GM21619 (cell line): ENCODE data around the gene FEZF2.

Experiments used
- ATAC-seq: cut with Tn5 transposase; IDR thresholded peaks from one replicate; pipeline ENCODE4 v1.9.1; 2021; ENCODE audit not compliant: unreplicated experiment

The FEZF2 gene

GRCh38 chr3:62373215-62373614, at the start of gene FEZF2:
FEZF2 (minus strand) TSS chr3:62373550; CDS start chr3:62372868, 682 bp downstream.
- ATAC-seq, result no peak

DNA sequence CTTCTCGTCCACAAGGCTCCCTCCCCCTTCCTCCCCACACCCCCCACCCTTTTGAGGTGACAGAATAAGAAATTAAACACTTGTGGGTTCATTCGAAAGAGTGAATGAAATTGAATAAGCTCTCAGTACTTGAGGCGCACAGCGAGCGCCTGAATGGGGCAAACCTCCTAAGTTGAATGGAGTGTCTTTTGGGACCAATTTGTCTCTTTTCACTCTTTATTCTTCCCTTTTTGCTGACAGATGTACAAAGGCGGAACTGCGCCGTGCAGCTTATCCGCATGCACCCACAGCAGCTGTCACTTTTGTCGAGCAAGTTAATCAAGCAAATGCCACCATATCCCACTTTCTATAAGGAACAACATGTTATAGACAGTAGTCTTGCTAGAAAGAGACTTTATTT, 47.9 kb upstream of the FEZF2 start:
- no peak for ATAC-seq

GRCh38 chr3:62416144-62416543, 42.8 kb upstream of the FEZF2 start:
- no peak for ATAC-seq

GRCh38 chr3:62415312-62415801, 42.0 kb upstream of the FEZF2 start:
- ATAC-seq, result no peak

DNA sequence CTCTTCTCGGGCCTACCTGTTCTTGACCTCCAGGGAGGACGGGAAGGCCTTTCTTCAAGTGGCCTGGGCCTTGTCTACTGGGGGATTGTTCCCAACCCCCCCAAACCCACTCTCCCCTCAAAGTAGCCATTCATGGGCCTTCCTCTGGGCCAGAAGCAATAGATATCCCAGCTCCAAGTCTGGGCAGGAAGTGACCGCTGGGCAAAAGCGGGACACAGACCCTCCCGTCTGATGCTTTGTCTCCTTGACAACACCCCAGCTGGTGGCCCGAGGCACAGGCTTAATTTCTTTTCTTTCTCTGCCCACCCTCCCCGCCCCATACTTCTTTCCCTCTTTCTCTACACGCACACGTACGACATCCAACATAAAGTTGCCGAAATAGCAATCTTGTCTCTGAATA, 41.4 kb upstream of the FEZF2 start:
- no peak for ATAC-seq

DNA sequence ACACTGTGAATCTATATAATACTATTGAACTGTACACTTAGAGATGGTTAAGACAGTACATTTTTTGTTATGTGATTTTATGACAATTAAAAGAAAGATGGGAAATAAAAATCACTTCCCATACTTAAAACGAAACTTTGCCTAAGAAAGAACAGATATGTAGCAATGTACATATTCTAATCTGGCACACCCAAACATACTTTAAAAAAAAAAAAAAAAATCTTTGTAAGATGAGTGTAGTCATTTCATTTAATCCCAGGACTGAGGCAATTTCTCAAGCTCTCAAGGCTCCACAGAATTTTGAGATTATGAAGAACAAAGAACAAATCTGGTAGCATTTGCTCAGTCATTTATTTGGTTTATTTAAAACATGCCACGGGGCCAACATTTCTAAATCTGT, 40.3 kb upstream of the FEZF2 start:
- no peak for ATAC-seq

- ATAC-seq, result no peak
Observed at GRCh38 chr3:62406945-62407344, 33.6 kb upstream of the FEZF2 start.

DNA sequence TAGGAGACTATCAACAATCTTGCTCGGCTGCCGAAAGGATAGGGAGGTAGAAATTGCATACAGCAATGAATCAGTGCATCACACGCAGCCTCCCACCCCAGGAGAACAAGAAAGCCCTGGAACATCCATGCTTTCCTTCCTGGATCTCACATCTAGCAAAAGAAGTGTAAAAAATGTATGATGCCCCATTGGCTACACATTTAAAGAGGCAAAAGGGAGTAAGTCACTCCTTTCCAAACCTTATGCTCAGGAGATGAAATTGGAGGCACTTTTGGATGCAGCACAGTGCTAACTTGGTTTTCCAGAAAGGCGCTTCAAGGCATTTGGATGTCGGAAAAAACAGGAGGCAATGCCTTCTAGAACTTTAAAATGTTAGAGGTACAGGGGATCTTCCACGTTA, 32.2 kb upstream of the FEZF2 start:
- ATAC-seq, result no peak

DNA sequence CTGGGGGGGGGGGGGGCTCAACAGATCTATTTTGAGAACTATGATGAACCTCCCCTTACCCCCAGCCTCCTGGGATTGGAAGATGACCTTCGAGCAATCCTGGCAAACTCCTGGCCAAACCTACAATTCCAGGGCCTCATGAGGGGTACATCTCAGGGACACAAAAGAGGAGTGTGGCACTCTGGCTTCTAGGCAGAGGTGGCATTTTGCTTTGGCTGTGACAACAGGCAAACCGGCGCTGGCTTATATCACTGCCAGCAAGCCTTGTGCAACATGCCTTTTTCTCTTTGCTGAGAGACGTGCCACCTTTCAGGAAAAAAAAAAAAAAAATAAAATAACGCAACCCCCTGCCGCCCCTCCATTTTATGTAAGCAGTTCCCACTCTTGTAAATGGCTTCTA, 31.8 kb upstream of the FEZF2 start:
- no peak for ATAC-seq

DNA sequence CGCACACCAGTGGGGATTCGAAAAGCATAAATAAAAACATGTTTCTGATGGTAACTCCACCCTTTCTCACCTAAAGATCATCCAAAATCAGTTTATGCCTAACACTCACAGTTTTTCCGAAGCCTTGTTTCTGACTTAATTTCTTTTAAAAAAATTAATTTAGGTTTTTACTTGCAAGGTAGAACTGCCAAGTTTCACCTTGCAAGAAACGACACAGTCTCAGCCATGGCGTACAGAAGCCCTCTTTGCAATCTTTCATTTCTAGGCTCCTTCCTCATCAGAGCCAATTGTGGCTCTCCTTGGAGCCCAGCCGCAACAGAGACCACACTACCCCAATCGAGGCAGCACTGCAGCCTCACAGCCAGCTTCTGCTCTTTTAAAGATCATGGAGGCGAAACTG, 31.0 kb upstream of the FEZF2 start:
- ATAC-seq, result no peak

GRCh38 chr3:62403765-62404164, 30.4 kb upstream of the FEZF2 start:
- ATAC-seq, result no peak

DNA sequence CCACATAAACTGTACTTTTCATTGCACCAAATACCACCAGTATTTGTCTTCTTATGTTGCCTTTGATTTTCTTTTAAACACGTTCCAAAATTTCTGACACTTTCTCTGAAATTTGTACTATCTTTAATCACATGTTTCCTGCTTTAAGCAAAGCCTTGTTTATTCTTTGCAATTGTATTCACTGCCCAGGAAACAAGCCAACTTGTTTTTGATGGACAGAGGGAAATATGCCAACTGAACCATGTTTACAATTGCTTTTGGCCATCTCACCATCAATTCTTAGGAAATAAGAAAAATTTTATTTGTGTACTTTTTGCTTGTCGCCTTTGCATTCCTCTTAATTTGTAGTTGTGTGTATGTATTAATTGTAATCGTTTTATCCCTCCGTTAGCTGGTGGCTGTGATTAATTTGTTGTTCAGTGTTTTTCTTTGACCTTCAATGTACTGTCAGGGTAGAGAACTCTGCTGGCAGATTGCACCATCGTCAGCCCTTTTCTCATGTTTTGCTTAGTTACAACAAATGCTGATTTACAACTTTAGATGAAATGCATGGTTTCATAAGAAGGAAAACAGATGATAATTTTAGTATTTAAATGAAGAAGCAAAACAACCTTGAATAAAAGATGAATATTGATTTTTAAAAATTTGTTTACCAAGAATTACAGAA, 19.4 kb upstream of the FEZF2 start:
- ATAC-seq, result no peak

- no peak for ATAC-seq
Observed at GRCh38 chr3:62387251-62387650, 13.9 kb upstream of the FEZF2 start.

DNA sequence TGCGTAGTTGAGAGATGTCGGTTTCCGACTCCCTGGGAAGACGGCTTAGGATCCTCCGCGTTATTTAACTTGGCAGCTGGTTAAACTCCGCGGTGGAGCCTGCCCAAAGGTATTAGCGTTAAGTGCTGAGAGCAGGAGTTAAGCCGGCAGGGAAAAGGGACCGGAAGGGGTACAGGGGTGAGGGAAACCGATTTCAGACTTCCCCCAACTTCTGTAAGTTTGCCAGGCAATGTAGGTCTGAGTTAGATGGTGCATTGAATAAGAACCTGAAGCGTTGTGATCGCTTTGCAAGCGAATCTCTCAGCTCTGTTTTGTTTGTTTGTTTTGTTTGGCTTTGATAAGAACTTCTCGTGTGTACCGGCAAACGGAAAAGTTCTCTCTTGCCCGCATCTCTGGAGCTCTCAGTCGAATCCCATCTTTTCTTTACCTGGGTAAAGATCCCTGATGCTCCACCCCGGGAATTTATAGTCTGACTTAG, 6.0 kb upstream of the FEZF2 start:
- no peak for ATAC-seq

- no peak for ATAC-seq
Observed at GRCh38 chr3:62378921-62379320, 5.6 kb upstream of the FEZF2 start.

GRCh38 chr3:62378311-62378789, 5.0 kb upstream of the FEZF2 start:
- no peak for ATAC-seq

- ATAC-seq, result no peak
Observed at GRCh38 chr3:62376906-62377877, 3.8 kb upstream of the FEZF2 start.

DNA sequence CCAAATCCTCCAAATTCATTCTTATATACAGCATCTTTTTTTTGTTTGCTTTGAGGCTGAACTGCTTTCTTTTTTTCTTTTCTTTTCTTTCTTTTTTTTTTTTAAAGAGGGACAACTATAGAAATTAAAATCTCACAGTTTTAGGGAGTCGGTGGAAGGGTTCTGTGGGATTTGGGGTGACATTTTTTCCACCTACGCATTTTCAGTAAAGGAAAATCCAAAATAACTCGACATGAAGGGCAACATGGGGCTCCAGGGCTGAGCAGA, 3.0 kb upstream of the FEZF2 start:
- no peak for ATAC-seq

- no peak for ATAC-seq
Observed at GRCh38 chr3:62375655-62376453, 2.5 kb upstream of the FEZF2 start.

- no peak for ATAC-seq
Observed at GRCh38 chr3:62374341-62375218, 1.2 kb upstream of the FEZF2 start.
